GM12865 (cell line): Measurements from ENCODE around the gene BOD1L2.

ENCODE experiments used
- DNase-seq: peaks from one replicate; pipeline ENCODE4 v3.0.0; 2010; ENCODE audit warnings: low read depth
- H3K4me3 ChIP-seq: 2 replicates; pipeline ENCODE4 v1.5.1; 2011; ENCODE audit warnings: mild to moderate bottlenecking, low read depth, low read length, control low read depth
- TF ChIP-seq, protein P1 (sequence below): IDR thresholded peaks from 2 replicates; pipeline ENCODE4 v1.5.1; 2011; ENCODE audit warnings: low read length, control low read depth, low read depth, inconsistent platforms; ENCODE audit not compliant: insufficient read depth; ENCODE audit errors: missing control alignments

BOD1L2 gene

DNA sequence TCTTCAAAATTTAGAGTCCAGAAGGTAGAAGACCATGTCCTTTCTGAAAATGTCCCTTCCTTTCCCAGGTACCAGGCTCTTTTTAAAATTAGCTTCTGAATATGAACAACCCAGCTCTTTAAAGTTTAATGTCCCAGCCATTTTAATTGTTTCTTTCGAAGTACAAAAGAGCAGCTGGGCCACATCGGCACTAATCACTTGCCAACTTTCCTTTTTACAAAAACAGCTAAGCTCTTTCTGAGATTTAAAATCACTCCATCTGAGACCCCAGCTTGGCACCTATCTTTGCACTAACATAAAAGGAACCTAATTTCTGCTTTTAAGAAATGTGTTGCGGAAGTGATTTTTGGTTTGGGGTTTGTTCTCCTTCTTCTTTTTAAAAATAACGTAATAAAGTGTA, 2.6 kb downstream of the BOD1L2 start:
- TF ChIP-seq, protein P1, sequence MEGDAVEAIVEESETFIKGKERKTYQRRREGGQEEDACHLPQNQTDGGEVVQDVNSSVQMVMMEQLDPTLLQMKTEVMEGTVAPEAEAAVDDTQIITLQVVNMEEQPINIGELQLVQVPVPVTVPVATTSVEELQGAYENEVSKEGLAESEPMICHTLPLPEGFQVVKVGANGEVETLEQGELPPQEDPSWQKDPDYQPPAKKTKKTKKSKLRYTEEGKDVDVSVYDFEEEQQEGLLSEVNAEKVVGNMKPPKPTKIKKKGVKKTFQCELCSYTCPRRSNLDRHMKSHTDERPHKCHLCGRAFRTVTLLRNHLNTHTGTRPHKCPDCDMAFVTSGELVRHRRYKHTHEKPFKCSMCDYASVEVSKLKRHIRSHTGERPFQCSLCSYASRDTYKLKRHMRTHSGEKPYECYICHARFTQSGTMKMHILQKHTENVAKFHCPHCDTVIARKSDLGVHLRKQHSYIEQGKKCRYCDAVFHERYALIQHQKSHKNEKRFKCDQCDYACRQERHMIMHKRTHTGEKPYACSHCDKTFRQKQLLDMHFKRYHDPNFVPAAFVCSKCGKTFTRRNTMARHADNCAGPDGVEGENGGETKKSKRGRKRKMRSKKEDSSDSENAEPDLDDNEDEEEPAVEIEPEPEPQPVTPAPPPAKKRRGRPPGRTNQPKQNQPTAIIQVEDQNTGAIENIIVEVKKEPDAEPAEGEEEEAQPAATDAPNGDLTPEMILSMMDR: no peak
- DNase-seq: no peak
- H3K4me3 ChIP-seq: no peak overlapping the region

DNA sequence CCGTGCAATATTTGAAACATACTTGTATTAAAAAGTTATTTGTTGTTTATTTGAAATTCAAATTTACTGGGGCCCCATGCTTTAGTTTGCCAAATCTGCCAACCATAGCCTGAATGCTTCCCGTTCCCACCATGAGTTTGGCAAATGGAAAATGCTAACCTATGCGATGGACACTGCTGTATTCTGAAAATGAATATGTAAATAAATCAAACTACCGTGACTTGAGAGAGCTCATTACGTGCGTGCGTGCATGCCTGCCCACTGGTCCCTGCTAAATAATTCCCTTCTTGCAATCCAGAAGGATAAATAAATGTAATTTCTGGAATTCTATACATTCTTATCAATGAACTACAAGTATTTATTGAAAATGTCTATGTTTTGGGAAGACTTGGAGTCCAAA, 3.2 kb downstream of the BOD1L2 start:
- no peak overlapping the region for H3K4me3 ChIP-seq
- TF ChIP-seq, protein P1: no peak
- no peak for DNase-seq

GRCh38 chr18:57150828-57151227, 3.9 kb downstream of the BOD1L2 start:
- TF ChIP-seq, protein P1: no peak
- DNase-seq: no peak
- H3K4me3 ChIP-seq: no peak overlapping the region

DNA sequence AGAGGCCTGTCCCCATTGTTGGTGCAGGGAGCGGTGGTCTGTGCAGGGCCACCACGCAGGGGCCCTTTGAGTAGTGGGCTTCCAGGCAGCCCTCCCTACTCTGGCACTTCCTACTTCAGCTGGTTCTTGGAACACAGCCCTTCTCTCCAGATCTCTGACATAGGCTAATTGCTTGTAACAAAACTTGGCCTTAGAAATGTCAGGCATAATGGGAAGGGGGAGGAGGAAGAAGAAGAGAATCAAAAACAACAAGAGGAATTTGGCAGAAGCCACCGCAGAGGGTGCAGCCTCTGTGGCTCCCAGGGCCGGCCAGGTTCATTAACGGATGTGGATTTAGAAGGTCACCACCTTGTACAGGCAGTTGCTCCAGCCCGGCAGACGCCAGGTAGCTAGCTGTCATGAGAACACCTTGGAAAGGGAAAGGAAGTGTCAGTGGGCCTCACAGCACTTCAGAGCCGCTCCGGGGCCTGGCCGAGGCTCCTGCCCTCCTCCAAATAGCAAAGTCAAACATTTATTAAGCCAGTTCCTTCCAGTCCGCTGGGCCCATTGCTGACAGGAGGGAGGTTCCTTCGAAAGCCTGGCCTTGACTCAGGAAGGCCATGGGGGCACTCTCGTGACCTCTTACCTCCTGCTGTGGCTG, 7.4 kb downstream of the BOD1L2 start:
- DNase-seq: no peak
- no peak overlapping the region for H3K4me3 ChIP-seq
- TF ChIP-seq, protein P1: no peak

- TF ChIP-seq, protein P1: no peak
- DNase-seq: no peak
- no peak overlapping the region for H3K4me3 ChIP-seq
Observed at GRCh38 chr18:57164401-57164800, 17.5 kb downstream of the BOD1L2 start.

DNA sequence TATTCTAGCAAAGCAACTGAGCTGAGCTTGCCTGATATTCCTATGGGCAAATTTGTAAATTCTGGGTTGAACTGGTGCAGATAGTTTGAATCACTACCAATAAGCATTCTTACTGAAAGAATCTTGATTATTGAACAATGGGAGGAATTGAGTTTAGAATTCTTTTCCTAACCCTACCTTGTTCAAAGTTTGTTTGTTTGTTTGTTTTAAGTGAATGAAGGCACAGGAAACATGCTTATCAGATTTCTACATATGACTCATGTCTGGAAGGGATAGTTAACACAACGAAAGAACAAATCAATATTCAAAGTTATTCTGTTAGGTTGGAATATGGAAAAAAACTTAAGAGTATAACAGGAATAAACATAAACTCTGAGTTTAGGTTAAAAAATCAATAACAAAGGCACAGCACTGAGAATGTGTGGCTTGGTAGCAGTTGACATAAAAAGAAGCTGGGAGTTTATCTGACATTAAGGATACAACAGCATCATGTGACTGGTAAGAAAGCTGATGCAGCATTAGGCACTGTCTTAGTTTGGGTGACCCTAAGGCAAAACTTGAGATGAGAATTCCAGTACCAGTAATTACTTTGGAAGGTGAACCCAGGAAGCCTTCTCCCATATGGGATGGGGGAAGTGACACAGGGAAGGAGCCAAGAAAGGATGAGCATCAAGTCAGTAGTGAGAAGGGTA, 20.9 kb downstream of the BOD1L2 start:
- no peak for DNase-seq
- TF ChIP-seq, protein P1: no peak
- no peak overlapping the region for H3K4me3 ChIP-seq
